Activated T-helper 9 cell treated with anti-CD3 and anti-CD28 coated beads, Interleukin-2, amount 50 U/mL, for 16 hours (primary cell): ENCODE measurements around the gene RBP4.

Source experiments
- DNase-seq: peaks from one replicate; pipeline ENCODE4 v3.0.0-alpha.2; 2020; ENCODE audit warnings: low read depth

Gene RBP4

DNA sequence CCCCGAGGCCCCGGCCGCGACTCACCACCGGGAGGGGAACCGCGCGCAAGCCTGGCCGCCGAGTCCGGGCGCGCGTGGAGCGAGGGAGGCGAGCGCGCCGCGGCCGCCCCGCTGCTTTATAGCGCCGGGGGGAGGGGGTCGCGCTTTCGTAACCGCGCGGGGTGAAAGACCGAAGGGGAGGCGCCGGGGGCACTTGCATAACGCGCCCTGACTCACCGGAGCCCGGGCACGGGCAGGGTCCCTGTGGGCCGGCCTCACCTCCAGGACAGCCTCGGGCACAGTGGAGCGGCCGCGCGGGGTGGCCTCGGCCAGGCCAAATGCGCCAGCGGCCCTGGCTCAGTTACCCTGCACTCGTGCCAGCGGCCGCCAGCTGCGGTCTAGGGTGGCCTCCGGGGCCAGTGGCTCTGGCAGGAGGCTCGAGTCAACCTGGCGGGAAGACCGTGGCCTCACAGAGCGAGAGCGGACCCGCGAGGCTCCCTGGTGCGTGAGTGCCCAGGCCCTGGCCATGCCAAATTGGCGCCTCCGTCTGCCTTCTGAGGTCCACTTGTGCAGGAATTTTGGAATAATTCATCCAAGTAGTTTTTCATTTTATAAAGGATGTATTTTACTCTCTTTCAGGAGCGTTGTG, at the start of gene RBP4:
Gene RBP4, minus strand, starts transcription at position 90 of the 628 bp plus-strand sequence. CDS start 207 bp downstream, outside the sequence.
- no peak for DNase-seq

GRCh38 chr10:93639791-93640190, 38.8 kb upstream of the RBP4 start:
- DNase-seq, result no peak

DNA sequence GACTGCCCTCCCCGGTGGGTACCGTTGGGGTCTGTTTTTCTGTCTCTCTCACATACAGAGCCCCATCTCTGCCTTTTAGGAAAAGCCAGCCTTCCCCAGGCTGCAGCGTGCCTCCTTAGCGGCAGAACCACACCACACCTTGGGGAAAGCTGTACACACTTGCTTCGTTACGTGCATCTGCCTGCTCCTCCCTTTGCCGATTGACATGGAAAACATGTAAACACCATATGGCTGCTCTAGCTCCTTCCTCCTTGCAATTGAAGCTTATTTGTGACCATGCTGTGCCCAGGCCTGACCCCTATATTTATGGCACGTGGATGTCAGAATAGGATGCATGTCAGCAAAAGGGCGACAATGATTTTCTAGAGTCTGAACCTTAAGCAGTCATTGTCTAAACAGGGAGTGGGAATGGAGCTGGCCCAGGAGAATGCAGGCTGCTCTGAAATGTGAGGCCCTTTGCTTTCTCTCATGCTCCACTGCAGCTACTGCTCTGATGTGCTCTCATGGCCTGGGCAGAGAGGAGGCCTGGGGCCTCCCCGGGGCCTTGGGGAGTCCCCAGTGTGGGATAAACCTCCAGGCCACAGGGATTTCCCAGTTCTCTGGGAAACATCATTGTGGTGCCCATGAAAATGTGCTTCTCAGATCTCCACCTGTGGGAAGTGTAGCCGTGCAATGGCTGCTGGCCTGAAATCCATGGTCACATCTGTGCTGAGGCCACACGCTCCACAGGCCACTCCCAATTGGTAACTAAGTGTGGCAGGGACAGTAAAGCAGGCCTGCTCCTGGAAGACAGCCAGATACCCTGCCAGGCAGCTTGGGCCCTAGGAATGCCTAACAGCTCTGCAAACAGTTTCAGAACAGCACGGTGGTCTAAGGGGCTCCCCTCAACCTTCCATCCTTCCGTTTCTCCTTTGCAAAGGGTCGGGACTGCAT, 29.9 kb upstream of the RBP4 start:
- DNase-seq, result no peak

DNA sequence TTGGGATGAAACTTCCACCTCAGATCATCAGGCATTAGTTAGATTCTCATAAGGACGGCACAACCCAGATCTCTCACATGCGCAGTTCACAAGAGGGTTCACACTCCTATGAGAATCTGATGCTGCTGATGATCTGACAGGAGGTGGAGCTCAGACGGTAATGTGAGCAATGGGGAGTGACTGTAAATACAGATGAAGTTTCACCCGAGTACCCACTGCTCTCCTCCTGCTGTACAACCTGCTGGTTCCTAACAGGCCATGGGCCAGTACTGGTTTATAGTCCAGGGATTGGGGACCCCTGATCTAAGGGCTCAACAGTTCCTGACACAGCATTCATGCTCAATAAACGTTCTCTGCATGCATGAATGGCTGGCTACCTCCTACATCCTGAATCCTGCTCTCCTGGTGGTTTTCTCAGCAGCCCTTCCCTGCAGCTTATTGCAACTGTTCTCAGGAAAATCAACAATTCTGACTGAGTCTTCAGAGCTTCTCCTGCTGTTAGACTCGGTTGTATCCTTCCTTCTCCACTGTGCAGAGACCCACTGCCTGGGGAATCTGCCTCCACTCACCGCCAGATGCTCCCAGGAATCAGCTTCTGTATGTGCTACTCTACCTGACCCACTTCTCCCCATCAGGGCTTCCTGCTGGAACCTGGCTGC, 28.7 kb upstream of the RBP4 start:
- no peak for DNase-seq

DNA sequence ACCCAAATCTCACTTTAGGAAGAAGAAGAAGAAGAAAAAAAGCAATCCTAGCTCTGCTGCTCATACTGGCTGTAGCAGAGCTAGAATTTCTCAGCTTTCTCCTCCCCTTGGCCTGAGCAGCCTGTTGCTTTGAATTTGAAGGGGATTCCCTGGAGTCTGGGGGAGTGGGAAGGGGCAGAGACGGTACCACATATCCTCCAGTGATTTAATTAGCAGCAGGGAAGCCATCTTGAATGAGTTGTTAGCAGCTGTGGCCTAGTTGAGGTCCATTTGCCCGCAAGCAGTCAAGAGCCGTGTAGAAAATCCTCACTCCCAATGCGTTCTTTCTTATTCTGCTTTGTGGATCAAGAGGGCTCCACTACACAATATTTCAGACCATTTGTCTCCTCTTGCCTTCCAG, 27.8 kb upstream of the RBP4 start:
- DNase-seq, result no peak

- DNase-seq, result no peak
Measured at GRCh38 chr10:93622942-93623341, 21.9 kb upstream of the RBP4 start.

DNA sequence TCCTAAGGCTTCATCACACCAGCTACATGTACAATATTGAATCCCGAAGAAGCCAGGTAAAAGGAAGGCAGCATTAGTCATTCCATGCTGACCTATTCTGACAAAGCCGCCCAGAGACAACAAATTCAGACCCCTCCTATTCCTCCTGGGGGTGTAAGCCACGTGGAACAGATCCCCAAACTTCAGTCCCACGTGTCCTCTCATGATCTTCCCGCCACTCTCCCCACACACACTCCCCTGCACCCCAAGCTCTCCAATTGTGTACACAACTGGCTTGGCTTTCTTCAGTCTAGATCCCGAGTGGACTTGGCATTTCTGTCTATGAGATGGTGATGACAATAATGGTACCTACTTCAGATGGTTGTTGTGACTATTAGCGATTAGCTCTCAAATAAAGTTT, 19.9 kb upstream of the RBP4 start:
- DNase-seq, result no peak

DNA sequence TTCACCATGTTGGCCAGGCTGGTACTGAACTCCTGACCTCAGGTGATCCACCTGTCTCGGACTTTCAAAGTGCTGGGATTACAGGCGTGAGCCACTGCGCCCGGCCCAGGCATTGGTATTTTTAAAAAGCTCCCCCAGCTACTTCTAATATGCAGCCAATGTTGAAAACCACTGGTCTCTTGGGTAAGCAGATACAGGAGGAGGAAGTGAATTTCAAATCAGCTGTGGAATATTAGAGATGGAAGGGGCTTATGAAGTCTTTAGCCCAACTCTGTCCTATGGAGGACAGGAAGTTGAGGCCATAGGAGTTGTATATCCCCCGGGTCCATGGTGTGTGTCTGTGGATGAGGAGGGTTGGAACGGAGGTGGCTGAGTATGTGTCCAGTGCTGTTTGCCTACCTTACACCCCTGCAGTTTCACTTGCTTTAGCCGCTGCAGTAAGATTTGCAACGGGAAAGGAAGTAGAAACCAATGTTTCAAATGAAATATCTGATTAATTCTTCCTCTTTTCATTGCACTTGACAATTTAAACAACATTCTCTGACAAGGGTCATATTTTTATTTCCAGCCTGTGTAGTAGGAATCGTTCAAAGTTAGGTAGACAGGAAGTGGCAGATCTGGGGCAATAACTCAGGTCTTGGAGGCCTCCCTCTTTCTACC, 14.7 kb upstream of the RBP4 start:
- DNase-seq, result no peak

- no peak for DNase-seq
Measured at GRCh38 chr10:93614101-93614825, 13.2 kb upstream of the RBP4 start.

DNA sequence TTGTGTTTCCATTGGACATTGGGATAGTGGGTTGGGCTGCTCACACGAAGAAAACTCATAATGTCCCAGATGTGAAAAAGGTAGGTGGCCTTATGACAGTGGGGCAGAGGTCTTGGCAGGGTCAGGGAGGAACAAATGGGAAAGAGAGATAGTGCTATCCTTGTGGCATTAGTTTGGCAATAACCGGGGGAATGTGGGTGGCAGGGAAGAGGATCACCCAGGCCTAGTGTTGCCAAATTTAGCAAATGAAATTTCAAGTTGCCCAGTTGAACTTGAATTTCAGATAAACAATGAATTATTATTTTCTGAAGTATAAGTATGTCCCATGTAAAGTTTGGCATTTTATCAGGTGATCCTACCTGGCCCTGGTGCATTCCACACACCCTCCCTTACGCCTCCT, 12.1 kb upstream of the RBP4 start:
- DNase-seq, result no peak

DNA sequence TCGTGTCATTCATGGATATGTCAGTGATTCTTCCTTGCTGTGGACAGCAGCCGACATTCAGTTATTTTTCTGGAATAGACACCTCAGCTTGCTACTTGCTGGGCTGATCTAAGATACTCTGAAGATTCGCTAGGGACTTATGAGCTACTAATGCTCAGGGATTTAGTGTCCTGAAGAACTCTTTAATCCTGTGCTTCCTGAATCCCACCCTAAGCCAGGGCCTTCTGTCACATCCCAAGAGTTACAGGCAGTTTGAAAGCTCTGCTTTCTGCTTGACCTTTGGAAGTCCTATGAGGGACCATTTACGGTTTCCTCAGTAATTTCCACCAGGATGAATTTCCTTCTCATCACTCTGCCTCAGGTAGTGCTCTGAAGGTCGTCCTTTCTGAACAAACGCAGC, 11.3 kb upstream of the RBP4 start, which contains the start of gene PDE6C:
Gene PDE6C, plus strand, starts transcription at position 227 of the 400 bp plus-strand sequence. CDS start 189 bp downstream, outside the sequence.
- no peak for DNase-seq

DNA sequence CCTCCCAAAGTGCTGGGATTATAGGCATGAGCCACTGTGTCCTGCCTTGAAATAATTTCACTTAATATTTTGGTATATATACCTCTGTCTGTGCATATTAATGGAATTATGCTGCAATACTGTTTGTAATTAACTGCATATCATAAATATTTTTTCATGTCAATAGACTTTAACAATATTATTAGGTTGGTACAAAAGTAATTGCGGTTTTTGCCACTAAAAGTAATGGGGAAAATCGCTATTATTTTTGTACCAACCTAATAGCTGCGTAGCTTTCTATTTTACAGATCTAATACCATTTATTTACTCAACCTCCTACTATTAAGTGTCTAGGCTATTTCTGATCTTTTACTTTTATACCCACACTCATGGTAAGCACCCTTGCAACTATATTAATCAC, 7.4 kb upstream of the RBP4 start:
- DNase-seq, result no peak

DNA sequence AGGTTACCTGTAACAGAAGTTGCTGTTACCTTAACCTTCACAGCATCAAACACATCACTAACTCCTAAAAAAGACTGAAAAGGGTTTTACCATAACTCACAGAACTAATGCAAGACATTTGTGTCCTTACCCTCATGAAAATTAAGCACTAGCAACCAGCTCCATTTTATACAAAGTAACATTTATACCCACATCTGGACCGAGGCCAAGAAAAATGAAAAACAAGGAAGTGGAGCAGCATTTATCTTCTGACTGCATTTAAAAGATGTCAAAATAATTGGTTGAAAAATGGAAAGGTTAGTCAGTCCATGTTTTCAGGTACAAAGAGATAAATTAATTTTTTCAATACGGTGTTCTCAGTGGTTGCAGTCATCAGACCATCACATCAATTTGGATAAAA, 3.1 kb upstream of the RBP4 start:
- DNase-seq, result no peak

GRCh38 chr10:93603023-93603422, 2.0 kb upstream of the RBP4 start:
- DNase-seq, result no peak

- DNase-seq, result no peak
Measured at GRCh38 chr10:93601774-93602162, 733 bp upstream of the RBP4 start.

DNA sequence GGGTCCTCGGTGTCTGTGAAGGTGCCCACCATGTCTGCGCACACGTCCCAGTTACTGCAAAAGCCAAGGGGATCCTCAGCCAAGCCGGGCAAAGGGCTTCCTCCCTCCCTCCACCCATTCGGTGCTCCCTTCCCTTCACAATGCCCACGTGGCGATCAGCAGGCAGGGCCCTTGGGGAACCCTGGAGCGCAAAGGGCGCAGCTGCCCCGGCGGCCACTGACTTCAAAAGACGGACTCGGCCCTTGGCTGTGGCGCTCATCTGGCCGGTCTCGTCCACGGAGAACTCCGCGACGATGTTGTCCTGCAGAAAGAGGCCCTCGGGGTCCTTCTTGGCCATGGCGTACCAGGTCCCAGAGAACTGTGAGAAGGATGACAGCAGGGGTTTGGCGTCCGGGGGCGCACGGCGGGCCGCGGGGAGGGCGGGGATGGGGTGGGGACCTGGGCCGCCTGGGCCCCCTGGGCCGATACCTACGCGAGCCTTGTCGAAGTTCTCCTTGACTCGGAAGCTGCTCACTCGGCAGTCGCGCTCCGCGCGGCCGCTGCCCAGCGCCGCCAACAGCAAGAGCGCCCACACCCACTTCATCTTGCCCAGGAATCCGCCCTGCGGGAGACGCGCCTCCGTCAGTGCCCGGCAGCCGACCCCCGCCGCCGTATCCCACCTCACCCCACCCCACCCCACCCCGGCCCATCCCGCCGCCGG, 439 bp downstream of the RBP4 start:
- DNase-seq, result no peak

- no peak for DNase-seq
Measured at GRCh38 chr10:93599778-93600177, 1.3 kb downstream of the RBP4 start.

DNA sequence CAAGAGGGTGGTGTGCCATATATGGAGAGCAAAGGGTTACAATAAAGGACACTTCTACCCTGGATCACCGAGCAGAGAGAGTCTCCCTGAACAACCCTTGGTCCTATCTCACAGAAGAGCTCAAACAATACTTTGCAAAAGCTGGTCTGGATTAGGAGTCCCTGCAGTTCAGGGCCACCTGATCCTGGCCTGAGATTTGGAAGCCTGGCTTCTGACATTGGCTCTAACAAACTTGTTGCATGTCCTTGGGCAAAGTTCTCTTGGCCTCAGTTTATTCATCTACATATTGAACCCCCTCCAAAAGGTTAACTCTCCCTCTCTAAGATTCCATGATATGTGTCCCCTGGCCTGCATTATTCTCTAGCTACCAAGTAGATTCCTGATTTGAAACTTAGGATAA, 1.7 kb downstream of the RBP4 start:
- no peak for DNase-seq

DNA sequence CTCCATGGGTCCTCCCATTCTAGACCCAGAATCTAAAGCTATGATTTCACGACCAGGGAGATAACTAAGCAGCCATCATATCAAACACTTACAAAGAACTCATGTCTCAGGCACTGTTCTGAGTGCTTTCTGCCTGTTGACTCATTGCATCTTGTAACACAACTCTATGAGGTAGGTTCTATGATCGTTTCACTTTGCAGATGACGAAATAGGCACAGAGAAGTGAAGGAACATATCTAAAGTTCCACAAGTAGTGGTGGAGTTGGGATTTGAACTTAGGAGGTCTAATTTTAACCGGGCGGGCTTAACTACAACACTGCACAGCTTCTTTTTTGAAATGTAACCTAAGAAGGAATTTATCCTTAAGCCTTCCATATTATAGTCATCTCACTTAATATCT, 2.9 kb downstream of the RBP4 start:
- DNase-seq, result no peak

GRCh38 chr10:93597075-93597599, 3.9 kb downstream of the RBP4 start:
- DNase-seq, result no peak

- DNase-seq, result no peak
Measured at GRCh38 chr10:93596539-93596938, 4.5 kb downstream of the RBP4 start.
